ENCODE measurements around the gene MLLT1.

- TF ChIP-seq ZBTB40 (IDR thresholded peaks at IDR 0.05; ENCODE audit: borderline replicate concordance) (no peak), TCF7 (IDR thresholded peaks at IDR 0.05; ENCODE audit: borderline replicate concordance) (no peak), CTCF (IDR thresholded peaks at IDR 0.05 in 2 of 3, conservative IDR thresholded peaks at IDR 0.05 in 1 of 3; ENCODE audit: control insufficient read depth in 2 of 3, extremely low read depth in 1 of 3, insufficient read depth in 1 of 3, low read depth in 3 of 3, low read length in 3 of 3) (no peak)
Measured at GRCh38 chr19:6181119-6181518, 98.7 kb downstream of the MLLT1 start.
